ENCODE results near the gene CCNK.

CCNK gene

DNA sequence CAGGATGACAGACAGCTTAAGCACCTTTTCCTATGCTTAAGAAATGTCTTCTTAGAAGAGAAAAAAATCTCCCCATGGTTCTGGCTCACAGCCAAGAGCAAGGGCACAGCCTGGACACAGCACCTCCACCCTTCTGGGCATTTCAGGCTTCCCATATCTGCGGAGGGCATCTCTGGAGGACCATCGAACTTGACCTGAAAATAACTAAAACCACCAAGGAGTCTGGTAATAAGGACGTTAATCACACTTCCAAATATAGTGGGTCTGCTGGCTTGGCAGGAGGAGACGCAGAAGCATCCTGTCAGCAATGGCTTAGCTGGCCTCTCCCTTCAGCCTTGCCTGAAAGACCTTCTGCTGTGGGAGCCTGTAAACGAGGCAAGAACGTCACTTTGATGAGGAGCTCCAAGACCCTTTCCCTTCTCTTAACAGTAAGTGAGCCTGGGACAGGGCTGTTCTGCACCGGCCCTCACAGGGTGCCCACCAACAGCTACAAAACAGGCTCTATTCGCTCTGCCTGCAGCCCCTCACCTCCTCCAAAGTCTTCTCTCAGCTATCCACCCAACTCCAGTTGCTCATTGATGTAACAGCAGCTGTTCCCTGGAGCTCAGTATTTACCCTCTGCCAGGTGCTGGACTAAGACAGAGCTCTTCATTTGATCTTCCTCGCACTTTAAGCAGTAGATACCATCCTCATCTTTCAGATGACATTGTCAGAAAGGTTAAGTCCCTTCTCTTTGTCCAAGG is 13.7 kb upstream of the CCNK start:
- no peak for DNase-seq (ENCODE audit: low read depth)
- no peak overlapping the region for H3K4me3 ChIP-seq (ENCODE audit: low read depth, low read length)
- TF ChIP-seq, protein P1, sequence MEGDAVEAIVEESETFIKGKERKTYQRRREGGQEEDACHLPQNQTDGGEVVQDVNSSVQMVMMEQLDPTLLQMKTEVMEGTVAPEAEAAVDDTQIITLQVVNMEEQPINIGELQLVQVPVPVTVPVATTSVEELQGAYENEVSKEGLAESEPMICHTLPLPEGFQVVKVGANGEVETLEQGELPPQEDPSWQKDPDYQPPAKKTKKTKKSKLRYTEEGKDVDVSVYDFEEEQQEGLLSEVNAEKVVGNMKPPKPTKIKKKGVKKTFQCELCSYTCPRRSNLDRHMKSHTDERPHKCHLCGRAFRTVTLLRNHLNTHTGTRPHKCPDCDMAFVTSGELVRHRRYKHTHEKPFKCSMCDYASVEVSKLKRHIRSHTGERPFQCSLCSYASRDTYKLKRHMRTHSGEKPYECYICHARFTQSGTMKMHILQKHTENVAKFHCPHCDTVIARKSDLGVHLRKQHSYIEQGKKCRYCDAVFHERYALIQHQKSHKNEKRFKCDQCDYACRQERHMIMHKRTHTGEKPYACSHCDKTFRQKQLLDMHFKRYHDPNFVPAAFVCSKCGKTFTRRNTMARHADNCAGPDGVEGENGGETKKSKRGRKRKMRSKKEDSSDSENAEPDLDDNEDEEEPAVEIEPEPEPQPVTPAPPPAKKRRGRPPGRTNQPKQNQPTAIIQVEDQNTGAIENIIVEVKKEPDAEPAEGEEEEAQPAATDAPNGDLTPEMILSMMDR (IDR thresholded peaks at IDR 0.05; ENCODE audit: low read depth, low read length): no peak
- TF ChIP-seq MYC (IDR thresholded peaks at IDR 0.05; ENCODE audit: low read depth, low read length) (no peak), POLR2A (IDR thresholded peaks at IDR 0.05; ENCODE audit: extremely low read depth, insufficient read length) (no peak)
- TF ChIP-seq, protein P2, sequence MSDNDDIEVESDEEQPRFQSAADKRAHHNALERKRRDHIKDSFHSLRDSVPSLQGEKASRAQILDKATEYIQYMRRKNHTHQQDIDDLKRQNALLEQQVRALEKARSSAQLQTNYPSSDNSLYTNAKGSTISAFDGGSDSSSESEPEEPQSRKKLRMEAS (IDR thresholded peaks at IDR 0.05; ENCODE audit: low read depth, low read length): no peak

DNA sequence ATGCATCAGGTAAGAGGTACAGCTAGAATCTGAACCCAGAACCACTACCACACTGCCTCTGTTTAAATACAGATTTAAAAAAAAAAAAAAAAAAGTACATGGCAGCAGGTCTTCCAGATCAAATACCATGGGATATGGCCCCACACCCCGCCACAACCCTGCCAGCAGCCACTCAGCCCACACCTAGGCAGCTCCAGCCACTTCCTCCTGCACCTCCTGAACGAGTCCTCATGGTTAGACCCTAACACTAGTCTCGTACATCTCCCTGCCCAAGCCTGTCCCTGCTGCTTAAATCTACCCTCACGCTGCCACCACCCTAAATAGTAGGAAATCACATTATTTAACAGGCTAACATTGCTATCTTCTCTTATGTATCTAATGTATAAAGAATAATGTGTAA is 13.1 kb upstream of the CCNK start:
- DNase-seq (ENCODE audit: low read depth): peak; percentile 6
- no peak overlapping the region for H3K4me3 ChIP-seq (ENCODE audit: low read depth, low read length)
- no peak for TF ChIP-seq MYC (IDR thresholded peaks at IDR 0.05; ENCODE audit: low read depth, low read length)
- TF ChIP-seq, protein P2 (IDR thresholded peaks at IDR 0.05; ENCODE audit: low read depth, low read length): no peak
- TF ChIP-seq, protein P1 (IDR thresholded peaks at IDR 0.05; ENCODE audit: low read depth, low read length): no peak
- TF ChIP-seq POLR2A (IDR thresholded peaks at IDR 0.05; ENCODE audit: extremely low read depth, insufficient read length): no peak

DNA sequence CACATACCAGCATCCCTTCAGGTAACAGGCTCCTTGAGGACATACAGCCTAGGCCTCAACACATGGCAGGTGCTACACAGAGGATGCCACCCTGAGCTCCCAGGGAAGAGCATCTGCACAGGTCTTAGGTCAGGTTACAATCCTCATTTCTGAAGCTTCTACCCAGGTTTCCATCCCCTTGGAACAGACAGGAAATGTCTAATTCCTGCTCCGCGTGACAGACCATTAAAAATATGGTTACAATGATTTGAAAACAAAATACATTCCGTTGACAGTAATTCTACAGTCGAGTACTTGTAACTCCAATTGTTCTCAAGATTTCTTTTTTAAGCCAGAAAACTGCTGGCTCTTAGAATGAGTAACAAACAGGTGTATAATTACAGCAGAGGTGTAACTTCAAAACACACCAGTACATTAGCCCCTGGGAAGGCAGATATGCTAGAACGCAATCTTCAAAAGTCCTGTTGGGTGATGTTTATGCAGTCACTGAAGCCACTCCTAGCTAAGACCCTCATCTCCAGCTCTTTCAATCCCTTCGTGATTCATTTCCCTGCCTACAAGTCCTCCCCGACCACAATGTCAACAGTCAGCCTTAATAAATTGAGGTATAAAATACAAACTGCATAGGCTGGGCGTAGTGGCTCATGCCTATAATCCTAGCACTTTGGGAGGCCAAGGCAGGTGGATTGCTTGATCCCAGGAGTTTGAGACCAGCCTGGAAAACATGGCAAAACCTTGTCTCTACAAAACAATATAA is 12.2 kb upstream of the CCNK start:
- DNase-seq (ENCODE audit: low read depth): peak; percentile 14
- H3K4me3 ChIP-seq (ENCODE audit: low read depth, low read length): no peak overlapping the region
- TF ChIP-seq, protein P2 (IDR thresholded peaks at IDR 0.05; ENCODE audit: low read depth, low read length): no peak
- TF ChIP-seq MYC (IDR thresholded peaks at IDR 0.05; ENCODE audit: low read depth, low read length): no peak

DNA sequence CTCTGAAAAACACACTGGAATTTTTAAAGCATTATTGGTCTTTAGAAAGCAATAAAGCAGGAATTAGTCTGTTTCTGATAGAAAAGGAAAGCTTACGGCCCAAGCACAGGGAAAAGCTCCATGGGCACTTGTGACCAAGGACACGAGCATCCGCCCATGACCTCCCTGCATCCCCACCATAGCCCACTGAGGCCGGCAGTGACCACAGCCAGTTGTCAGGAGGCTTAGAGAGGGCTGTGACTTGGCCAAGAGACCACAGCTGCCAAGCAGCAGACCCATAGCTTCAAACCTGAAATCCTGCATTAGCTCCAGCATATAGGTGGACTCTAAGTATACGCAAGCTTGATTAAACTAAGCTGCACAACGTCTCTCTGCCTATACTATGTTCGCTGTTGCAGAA is 9.5 kb upstream of the CCNK start:
- H3K4me3 ChIP-seq (ENCODE audit: low read depth, low read length): no peak overlapping the region
- TF ChIP-seq, protein P1 (IDR thresholded peaks at IDR 0.05; ENCODE audit: low read depth, low read length): no peak
- TF ChIP-seq MYC (IDR thresholded peaks at IDR 0.05; ENCODE audit: low read depth, low read length) (no peak), POLR2A (IDR thresholded peaks at IDR 0.05; ENCODE audit: extremely low read depth, insufficient read length) (no peak)
- TF ChIP-seq, protein P2 (IDR thresholded peaks at IDR 0.05; ENCODE audit: low read depth, low read length): no peak
- DNase-seq (ENCODE audit: low read depth): no peak

DNA sequence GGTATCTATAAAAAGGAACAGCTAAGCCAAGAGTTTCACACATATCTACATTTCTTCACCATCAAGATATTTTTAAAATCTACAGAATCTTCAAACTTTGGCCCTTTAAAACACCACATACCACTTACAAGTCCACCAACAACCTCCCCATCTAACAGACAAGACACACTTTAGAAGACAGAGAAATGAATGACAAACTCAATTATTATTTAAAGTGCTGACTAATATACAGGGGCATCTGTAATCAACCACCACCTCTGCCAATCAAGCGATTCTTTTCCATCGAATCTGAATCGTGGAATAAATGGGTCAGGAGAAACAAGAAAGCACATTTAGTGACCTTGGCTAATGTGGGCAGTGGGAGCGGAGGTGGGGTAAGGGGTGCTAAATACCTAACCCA is 8.3 kb upstream of the CCNK start:
- TF ChIP-seq, protein P2 (IDR thresholded peaks at IDR 0.05; ENCODE audit: low read depth, low read length): no peak
- no peak for TF ChIP-seq POLR2A (IDR thresholded peaks at IDR 0.05; ENCODE audit: extremely low read depth, insufficient read length)
- no peak for TF ChIP-seq MYC (IDR thresholded peaks at IDR 0.05; ENCODE audit: low read depth, low read length)
- TF ChIP-seq, protein P1 (IDR thresholded peaks at IDR 0.05; ENCODE audit: low read depth, low read length): no peak
- DNase-seq (ENCODE audit: low read depth): no peak
- no peak overlapping the region for H3K4me3 ChIP-seq (ENCODE audit: low read depth, low read length)

DNA sequence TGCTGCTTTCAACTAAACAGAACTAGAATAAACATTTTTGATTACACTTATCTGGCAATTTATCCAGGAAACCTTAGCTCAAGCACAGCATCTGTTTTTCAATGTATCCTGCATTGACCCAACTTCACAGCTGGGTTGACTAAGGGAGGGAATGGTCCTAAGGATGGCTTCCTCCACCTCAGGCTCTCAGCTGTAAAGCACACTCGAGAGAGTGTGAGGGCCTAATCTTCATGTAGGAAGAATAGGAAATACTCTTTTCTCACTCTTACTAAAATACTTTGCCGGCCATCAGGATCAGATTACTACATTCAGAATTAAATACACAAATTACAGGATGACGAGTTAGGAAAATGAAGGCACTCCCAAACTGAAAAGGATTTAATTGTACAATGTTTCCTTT is 7.8 kb upstream of the CCNK start:
- DNase-seq (ENCODE audit: low read depth): no peak
- TF ChIP-seq, protein P2 (IDR thresholded peaks at IDR 0.05; ENCODE audit: low read depth, low read length): no peak
- TF ChIP-seq MYC (IDR thresholded peaks at IDR 0.05; ENCODE audit: low read depth, low read length): no peak
- TF ChIP-seq POLR2A (IDR thresholded peaks at IDR 0.05; ENCODE audit: extremely low read depth, insufficient read length): no peak
- TF ChIP-seq, protein P1 (IDR thresholded peaks at IDR 0.05; ENCODE audit: low read depth, low read length): no peak
- H3K4me3 ChIP-seq (ENCODE audit: low read depth, low read length): no peak overlapping the region

Data from NB4 (cell line).